NCI-H774 (cell line): ENCODE measurements around the gene CR1L.
"Not testable (repeated sequence)": the region's sequence is repeated elsewhere in the genome, so short reads cannot be mapped to it uniquely, and the experiment has no call there.

Source experiments
- DNase-seq: peaks from one replicate; lab custom pipeline; 2025; lab: John Stamatoyannopoulos, UW

CR1L gene

DNA sequence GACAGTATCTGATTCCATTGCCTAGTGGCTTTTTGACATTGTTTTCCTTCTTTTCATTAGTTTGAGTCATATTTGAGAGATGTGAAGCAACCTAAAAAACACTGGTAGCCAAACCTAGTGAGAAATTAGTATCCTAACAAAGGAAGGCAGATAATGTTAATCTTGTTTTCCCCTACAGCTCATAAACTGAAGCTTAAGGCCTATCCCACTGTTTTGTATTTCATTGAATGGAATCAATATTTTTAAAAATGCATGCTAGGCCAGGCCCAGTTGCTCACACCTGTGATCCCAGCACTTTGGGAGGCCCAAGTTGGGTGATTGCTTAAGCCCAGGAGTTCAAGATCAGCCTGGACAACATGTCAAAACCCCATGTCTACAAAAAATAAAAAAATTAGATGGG, 1.2 kb downstream of the CR1L start:
- DNase-seq, result no peak

DNA sequence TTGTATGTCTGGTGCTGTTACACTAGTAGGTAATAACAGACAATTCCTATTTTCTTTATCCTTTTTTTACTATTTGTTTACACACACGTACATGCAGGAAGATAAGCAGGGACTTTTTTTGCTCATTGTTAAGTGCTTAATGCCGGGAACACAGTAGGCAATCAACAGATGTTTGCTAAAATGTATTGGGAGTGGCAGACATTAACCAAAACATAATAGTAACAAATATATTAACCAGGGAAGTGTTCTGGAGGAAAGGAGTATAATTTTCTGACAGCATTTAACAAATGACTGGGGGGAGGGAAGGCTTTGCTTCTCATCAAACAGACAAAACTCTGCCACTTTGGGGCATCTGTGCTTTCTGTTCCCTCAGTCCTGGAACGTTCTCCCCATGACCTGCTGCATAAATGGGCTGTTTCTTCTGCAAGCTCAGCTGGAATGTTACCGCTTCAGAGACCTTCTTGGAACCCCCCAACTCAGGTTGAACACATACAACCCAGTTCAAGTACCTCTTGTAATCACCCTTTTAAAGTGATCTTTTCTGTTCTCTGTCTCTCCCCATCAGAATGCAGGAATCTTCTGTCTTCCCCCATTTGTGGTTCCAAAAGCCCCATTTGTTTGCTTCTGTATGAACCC, 2.1 kb downstream of the CR1L start:
- no peak for DNase-seq

DNA sequence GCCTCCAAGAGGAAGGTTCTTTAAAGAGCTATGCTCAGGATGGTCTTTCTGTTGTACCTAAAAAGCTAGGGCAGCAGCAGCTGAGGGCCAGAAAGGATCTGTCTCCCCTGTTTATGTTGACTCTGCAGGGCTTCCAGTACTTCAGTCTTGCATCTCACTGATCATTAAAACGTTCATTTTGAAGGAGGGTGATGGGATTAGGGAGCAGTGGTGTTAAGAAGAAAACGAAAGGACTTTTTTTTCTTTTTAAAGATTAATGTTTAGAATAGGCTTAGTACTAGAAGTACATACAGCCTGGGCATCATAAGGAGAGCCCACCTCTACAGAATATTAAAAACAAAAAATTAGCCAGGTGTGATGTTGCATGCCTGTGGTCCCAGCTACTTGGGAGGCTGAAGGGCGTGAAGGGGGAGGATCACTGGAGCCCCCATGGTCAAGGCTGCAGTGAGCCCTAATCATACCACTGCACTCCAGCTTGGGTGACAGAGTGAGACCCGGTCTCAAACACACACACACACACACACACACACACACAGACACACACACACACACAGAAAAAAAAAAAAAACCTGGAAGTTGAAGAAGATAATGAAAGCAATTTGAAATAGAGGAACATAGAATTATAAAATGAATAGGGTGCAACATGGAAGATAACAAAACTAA, 2.9 kb downstream of the CR1L start:
- no peak for DNase-seq

DNA sequence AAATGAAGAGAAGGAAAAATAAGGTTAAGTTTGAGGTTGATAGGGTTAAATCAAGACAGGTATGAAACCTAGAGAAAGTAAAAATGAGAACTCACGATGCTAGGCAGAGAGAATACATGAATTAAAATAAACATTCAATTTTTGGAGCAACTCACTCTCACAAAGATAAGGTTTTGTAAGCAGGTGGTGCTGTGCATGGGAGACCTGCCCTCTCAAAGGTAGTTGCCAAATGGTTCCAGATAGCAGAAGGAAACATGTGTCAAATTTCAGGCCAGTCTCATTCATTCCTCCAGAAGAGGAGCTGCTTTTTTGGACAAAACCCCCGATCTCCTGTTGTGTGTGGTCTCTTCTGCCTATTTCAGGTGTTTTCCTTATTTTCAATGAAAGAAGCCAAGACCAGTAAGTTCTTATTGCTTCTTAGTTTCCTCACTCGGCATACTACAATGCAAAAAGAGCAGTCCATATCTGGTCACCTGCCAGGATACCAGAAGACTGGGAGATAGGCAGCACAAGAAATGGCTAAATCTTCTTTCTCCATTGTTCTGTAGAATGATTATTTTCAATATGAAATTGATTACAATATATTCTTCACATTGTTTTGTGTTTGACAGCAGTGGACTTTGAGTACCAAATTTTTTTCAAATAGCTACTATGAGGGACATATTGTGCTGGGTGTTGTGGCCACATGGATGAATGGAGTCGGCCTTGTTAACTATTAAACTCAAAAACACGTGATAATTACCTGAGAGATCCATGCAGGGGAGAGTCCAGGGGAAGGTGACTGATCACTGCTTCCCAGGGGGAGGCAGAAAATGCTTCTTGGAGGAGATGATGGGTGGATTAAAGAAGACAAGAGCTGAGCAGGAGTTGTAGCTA, 3.6 kb downstream of the CR1L start:
- no peak for DNase-seq

DNA sequence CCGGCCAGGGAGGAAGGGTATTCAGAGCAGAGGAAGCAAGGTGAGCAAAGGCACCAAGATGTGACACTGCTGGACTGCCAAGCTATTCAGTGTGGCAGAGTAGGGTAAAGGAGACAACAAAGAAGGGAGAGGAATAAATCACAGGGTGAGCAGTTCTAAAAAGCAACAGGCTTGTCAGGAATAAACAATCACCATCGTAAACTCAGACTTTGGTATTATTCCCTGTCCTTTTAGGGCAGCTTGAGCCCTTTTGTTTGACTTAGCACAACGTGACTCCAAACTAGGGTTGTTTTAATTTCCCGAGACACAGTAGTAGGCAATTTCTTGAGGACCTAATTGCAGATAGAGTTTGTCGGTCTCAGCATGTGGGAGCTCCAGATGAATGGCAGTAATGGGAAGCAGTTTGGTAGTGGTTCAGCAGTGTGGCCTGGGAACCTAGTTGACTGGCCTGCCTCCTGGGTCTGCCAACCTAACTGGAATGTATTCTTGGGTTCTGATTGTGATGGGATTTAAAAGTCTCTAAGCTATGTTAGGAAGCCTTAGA, 4.3 kb downstream of the CR1L start:
- peak; percentile 49 for DNase-seq

DNA sequence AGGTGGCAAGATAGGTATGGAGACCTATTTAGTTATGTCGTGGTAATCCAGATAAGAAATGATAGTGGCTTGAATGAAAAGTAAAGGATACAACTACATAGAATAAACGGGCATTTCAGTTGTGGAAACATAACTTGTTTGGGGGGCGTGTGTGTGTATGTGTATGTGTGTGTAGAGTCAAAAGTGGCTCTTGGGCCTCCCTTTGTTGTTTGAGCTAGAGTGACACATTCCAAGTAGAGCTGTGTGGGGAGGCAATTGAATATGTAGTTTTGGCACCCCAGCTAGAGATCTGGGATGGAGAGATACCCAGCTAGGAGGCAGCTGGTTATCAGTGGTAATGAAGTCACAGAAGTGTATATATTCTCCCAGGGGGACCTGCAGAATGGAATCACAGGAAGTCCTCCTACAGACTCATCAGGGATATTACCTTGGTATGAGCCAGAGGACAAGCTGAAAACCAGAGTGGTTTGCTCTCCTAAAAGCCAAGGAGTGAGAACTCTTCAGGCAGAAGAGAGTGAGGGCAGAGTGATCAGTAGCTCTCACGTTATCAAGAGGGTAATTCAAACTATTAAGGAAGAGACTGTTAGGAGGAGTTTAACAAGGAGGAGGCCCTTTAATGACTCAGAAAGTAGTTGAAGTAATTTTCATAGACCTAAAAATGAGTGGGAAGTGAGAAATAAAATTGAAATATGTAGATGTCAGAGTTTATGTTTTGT, 5.1 kb downstream of the CR1L start:
- DNase-seq, result no peak

DNA sequence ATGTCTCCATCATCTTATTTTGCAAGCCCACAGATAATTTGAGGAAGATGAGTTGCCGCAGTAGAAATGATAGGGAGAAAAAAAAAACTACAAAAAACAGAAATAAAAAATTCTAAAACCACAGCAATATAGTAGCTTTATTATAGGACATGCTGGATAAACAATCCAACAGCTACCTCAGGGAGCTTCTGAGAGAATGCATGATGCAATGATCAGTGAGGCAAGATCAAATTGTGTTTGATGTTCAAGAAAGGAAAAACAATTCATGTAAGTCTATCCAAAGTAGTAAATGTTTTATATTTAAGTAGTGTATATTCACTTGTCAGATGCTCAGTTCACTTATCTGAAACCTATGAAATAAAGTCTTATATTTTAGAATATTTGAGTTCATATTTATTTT, 6.7 kb downstream of the CR1L start:
- DNase-seq, result no peak

DNA sequence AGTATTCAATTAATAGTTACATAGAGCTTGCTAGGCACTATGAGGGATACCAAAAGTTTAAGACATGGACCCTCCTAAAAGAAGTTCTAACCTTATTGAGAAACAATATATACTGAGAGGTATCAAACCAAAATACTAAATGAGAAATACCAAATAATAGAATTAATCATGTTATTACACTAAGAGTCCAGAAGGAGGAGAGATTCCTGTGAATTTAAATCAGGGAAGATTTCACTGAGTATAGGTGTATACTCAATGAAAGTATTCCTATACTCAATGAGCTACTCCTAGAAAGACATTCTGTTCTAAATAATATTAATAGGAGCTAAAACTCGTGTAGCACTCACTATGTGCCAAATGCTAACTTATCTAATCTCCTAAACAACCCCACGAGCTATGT, 9.4 kb downstream of the CR1L start:
- no peak for DNase-seq

DNA sequence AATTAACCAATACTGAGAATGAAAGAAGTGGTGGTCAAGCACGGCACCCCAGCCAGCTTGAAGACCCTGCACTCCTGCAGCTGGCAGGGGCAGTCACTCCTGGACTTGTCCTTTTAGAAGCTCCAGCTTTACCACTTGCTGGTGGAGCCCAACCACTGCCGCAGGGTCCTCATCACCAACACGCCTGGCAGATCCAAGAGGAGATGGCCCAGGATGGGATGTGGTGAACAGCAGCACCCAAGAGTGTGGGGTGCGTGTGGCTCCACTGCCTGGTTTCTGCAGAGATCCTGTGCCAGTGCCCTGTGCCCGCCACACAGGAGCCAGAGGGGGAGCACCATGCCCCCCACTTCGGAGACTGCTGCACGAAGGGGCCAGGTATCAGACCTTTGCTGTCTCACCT, 13.5 kb downstream of the CR1L start:
- no peak for DNase-seq

DNA sequence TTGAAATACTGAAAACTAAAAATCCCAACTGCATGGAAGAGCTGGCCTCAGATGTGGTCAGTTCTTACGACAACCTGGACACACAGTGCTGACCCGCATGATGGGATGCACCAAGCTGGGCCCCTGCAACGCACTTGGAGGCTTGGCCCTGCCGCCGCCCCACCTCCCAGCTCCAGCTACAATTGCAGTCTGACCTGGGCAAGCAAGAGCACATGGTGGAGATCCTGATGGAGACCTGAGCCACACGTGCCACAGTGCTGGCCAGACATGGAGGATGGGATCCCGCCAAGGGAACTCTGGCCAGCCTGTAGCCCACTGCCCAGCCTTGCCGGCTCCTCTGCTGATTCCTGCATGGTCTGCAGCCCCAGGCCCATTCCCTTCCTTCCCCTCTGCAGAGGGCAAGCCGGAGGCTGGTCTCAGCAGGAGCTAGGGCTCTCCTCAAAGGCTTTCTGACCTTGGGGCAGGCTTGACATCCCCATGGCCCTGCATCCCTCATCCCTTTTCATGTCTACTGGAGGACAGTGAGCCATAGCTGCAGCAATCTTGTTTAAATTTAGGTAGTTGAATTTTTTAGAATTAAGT, 14.1 kb downstream of the CR1L start:
- DNase-seq, result no peak

DNA sequence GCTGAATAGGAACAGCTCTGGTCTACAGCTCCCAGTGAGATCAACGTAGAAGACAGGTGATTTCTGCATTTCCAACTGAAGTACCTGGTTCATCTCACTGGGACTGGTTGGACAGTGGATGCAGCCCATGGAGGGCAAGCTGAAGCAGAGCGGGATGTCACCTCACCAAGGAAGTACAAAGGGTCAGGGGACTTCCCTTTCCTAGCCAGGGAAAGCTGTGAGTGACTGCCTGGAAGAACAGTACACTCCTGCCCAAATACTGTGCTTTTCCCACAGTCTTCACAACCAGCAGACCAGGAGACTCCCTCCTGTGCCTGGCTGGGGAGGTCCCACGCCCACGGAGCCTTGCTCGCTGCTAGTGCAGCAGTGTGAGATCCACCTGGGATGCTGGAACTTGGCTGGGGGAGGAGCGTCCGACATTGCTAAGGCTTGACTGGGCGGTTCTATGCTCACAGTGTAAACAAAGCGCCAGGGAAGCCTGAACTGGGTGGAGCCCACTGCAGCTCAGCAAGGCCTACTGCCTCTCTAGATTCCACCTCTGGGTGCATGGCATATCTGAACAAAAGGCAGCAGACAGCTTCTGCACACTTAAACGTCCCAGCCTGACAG, 14.7 kb downstream of the CR1L start:
- DNase-seq, result peak; percentile 60

DNA sequence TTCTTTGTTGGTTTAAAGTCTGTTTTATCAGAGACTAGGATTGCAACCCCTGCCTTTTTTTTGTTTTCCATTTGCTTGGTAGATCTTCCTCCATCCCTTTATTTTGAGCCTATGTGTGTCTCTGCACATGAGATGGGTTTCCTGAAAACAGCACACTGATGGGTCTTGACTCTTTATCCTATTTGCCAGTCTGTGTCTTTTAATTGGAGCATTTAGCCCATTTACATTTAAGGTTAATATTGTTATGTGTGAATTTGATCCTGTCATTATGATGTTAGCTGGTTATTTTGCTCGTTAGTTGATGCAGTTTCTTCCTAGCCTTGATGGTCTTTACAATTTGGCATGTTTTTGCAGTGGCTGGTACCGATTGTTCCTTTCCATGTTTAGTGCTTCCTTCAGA, 16.5 kb downstream of the CR1L start:
- DNase-seq, result not testable (repeated sequence)

DNA sequence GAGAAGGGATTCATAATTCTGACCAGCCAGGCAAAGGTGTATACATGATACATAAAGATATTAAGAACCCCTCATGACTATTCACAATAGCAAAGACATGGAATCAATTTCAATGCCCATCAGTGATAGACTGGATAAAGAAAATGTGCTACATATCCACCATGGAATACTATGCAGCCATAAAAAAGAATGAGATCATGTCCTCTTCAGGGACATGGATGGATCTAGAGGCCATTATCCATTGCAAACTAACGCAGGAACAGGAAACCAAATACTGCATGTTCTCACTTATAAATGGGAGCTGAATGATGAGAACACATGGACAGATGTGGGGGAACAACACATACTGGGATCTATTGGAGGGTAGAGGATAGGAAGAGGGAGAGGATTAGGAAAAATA, 21.4 kb downstream of the CR1L start:
- no peak for DNase-seq

DNA sequence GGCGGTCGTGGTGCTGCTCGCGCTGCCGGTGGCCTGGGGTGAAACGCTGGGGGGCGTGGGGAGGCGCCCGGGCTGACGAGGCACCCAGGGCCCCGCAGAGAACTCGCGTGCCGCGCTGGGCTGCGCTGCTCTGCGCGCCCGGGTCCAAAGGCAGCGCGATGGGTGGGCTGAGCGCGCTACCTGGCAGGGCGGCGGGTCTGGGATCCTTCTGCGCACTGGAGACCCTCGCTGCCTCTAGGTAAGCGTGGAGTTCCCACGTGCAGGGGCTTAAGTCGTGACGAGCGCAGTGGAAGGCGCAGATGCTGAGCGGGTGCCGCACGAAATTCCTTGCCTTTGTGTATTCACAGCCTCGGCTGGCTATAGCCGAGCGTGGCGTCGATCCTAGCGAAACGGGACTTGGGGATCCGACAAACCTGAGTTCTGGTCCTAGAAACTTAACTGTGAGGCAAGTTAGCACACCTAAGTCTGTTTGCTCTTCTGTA, 24.6 kb downstream of the CR1L start:
- no peak for DNase-seq

DNA sequence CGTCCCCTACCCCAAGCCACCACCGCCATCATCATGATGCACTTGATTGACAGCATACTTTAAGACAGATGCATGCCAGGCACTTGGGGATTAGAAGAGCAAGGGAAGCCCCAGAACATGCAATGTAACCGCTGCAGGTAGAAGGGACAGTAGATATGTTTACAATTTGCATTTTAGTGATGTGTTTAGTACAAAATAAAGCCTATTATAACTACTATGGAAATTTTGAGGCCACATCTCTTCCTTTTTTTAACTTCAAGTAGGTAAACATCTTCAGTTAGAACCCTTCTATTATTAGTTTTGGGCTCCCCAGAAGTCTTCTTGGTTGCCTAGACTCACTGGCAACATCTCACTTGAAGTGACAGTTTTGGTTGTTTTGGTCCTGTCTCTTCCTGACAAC, 25.3 kb downstream of the CR1L start:
- DNase-seq, result no peak

DNA sequence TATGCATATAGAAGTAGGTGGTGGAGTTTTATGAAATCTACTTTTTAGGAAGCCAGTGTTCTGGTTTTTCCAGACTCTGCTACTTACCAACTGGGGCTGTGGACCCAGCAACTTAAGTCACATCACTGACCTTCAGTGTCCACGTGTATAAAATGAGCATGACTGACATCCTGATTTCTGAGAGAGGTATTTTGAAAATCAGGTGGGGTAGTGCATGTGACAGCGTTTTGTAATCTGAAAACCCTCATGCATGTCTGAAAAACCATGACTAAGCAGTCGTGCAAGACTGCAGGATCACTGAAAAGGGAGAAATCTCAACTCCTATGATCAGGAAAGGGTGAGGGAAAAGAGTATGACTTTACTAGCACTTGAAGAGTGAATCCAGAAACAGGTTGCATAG, 26.1 kb downstream of the CR1L start:
- DNase-seq, result no peak

DNA sequence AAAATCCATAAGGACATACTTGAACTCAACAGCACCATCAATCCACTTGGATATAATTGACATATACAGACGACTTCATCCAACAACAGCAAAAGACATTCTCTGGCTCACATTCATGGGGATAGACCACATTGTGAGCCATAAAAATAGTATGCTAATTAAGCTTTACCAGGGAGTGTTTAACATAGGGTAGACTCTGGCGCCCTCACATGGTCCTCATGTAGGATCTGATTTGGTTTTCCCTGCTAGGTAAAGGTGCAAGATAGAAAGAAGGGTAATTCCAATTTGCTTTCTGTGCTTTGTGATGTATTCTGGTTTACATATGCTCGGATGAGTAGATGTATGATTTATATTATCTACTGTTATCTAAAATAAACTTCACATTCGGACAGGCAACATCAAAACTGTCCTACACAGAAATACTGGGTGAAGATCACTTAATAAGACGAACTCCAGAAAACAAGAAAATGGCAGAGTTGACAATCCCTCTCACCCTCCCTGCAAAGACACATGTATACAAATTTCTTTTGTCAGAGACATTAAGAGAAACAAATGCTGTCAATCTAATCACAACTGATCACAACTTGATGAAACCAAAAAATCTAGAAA, 27.7 kb downstream of the CR1L start:
- peak; percentile 68 for DNase-seq

DNA sequence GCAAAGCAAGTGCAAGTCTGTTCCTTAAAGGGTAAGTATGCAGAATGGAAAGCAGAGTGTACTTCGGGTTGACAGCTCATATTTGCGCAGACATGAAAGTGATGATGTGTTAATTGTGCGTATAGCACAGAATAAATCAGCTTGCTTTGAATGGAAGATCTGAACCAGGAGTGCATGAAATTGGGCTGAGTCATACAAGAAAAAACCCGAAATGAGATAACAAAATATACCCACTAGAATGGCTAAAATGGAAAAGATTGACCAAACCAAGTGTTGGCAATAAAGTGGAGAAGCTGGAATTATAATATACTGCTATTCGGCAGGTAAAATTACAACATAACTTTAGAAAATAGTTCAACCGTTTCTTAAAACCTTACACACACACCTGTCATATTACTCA, 28.5 kb downstream of the CR1L start:
- no peak for DNase-seq

DNA sequence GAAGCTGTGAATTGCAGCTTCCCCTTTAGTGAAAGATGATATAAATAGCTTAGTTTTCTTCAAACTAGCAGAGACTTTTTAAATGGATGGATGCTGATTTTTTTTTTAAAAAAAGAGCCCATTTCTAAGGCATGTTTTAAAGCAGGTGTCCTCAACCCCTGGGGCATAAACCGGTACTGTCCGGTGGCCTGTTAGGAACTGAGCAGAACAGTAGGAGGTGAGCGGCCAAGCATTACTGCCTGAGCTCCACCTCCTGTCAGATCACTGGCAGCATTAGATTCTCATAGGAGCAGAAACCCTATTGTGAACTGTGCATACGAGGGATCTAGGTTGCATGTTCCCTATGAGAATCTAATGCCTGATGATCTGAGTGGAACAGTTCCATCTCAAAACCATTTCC, 31.2 kb downstream of the CR1L start:
- no peak for DNase-seq

DNA sequence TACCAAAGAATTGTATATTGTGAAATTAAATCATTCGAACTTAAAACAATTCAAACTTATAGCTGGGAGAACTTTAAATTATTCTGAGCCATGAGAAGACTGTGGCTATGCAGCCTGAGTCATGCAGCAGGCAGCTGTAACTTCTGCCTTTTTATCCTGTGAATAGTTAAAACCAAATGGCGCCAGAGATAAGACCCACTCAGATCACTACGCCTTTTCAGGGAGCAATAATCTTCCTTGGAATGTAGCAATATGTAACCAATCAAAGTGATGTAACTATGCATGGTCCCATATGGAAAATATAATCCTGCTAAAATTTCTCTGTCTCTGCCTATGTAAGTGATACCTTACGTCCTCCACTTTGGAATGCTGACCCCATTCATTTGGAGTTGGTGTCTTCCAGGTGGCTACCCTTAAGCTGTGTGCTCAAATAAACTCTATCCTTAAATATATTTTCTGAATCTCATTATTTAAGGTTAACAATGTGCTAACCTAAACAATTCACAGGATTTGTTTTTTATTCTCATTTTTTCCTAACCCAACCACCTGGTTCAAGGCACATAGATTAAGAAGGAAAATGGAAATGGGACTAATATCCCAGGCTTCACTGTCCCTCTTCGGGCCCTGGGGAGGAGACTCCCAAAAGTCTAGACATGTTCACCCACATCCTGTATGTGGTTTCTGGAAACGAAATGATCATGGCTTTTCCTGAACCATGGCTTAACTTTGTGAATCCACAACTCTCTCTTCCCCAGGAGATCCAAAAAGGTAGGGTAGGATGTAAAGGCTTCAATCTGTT, 35.9 kb downstream of the CR1L start:
- DNase-seq, result not testable (repeated sequence)
